Sciatic nerve (tissue), 2 donors: ENCODE results near the gene MAGOH. TPM values are rescaled to one million over a fixed set of nuclear protein-coding genes. Genes with fewer than 3 reads are reported as not detected.
A peak's percentile ranks its signal among the peaks of the same experiment; 100 is the strongest.

Source experiments
- ATAC-seq: fragments of 200-7000 bp; cut with Tn5 transposase; one replicate; pipeline ENCODE4 v1.9.1; 2020; ENCODE audit warnings: mild to moderate bottlenecking, moderate library complexity
- DNase-seq: peaks from one replicate; pipeline ENCODE4 v3.0.0-alpha.2; 2020; ENCODE audit warnings: low spot score
- intact Hi-C: fragments of 100-400 bp; cut with DNase I; formaldehyde crosslinking; loops from one replicate; pipeline ENCODE4 v1.14.2; 2022
- total RNA-seq: library from RNA; stranded (reverse); fragmentation: NEBNext Ultra II Directional; extraction: Animal tissue kit (Norgen Biotek cat#: 25700); gene quantifications from one replicate; pipeline ENCODE4 v1.2.1, GENCODE V29; 2021
- donor health status: DM: no; HTN: no; CAD: no.
- donor health status: DM: no; HTN: no; CAD: no.

The MAGOH gene
- total RNA-seq, 1 donor from 2014 or later, result 31.7 TPM

- DNase-seq, result no peak
- peak; percentile 16 for ATAC-seq
- intact Hi-C loops, result no loop called here
Observed at GRCh38 chr1:53272349-53272748, 34.0 kb upstream of the MAGOH start.

- DNase-seq, result no peak
- intact Hi-C loops, result no loop called here
- no peak for ATAC-seq
Observed at GRCh38 chr1:53271446-53272090, 33.2 kb upstream of the MAGOH start.

- DNase-seq (no peak), ATAC-seq (no peak)
- intact Hi-C loops, result no loop called here
Observed at GRCh38 chr1:53270873-53271272, 32.6 kb upstream of the MAGOH start.

DNA sequence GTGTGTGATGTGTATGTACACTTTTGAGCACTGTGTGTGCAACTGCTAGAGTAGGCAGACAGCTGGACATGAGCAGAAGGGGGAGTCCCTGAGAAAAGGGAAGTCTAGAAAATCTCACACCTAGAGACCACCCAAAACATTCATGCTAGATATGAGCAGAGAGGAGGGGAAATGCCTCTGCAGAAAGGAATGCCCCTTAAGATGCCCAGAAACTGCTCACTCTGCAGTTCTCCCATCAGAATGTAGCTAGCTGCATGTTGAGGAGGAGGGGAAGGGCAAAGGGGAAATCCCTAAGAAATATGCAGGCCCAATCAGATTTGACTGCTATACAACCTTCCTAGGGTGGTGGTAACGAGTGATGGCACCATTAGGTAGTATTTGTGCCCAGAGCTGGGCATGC lies 31.8 kb upstream of the MAGOH start:
- DNase-seq (no peak), ATAC-seq (no peak)
- intact Hi-C loops, result no loop called here

GRCh38 chr1:53267761-53268160 lies 29.4 kb upstream of the MAGOH start:
- no peak for ATAC-seq
- intact Hi-C loops, result no loop called here

DNA sequence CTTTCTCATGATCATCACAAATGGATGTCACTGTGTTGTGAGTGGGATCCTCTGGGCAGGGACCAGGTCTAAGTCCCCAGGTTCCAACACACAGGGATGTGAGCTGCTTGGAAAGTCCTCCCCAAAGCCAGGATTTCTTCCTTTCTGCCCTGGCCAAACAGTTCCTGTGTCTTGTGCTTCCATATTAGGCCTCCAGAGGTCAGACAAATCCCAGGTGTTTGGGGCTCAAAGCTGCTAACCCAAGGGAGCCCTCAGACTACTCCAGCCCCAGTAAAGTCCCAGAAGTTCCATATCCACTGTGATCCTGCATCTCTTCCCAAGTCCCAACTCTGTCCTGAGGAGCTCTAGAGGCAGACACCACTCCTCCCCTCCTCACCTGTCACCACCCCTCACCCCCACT lies 27.7 kb upstream of the MAGOH start:
- DNase-seq (no peak), ATAC-seq (no peak)
- intact Hi-C loops, result no loop called here

More at GRCh38 chr1:53267761-53268160, 29.4 kb upstream of the MAGOH start:
- DNase-seq, result no peak

- ATAC-seq (no peak), DNase-seq (no peak)
- intact Hi-C loops, result no loop called here
Observed at GRCh38 chr1:53265581-53265980, 27.3 kb upstream of the MAGOH start.

- no peak for ATAC-seq
- no peak for DNase-seq
- intact Hi-C loops, result no loop called here
Observed at GRCh38 chr1:53264048-53264447, 25.7 kb upstream of the MAGOH start.

DNA sequence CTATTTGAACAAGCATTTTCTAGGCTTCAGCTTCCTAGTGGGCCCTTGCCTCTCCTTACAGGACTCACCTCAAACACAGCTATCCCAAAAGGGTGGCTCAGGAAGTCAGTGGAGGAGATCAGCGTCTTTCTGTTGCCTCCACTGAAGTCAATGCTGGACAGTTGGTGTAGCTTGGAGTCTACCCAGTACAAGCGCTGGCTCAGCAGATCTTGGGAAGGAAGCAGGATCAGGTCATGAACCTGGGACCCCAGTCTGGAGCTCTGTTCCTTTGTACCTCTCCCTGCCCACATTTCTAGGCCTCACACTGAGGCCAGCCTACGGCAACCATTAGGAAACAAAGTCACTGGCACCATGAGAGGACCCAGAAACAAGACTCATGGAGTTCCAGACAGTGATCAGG lies 23.7 kb upstream of the MAGOH start:
- no peak for ATAC-seq
- intact Hi-C loops, result no loop called here

DNA sequence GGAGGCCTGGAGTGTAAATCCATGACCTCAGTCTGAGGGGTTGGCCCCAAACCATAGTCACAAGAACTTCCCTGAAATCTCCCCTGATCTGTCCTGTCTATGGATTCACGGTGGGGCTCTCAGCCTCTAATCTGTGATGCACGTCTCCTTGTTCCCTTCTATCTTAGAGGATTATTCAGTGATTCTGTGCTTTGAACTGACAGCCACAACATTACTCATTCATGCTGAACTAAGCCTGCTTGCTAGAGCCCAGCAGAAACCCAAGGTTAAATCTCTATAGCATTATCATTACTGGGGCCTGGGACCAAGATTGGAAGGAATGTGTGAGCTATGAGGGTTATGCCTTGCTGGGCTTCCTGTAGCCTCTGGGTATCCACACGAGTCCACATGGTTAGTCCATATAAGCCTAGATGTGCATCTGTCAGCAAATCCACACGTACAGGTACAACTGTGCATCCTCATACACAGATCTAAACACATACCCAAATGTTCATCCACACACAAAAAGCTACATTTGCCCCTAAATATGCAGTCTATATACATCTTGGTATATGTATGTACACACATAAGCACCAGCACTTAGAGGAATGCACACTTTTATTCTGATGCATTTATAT lies 22.4 kb upstream of the MAGOH start:
- intact Hi-C loops, result no loop called here

More for the DNA sequence above, 23.7 kb upstream of the MAGOH start:
- DNase-seq, result no peak

DNA sequence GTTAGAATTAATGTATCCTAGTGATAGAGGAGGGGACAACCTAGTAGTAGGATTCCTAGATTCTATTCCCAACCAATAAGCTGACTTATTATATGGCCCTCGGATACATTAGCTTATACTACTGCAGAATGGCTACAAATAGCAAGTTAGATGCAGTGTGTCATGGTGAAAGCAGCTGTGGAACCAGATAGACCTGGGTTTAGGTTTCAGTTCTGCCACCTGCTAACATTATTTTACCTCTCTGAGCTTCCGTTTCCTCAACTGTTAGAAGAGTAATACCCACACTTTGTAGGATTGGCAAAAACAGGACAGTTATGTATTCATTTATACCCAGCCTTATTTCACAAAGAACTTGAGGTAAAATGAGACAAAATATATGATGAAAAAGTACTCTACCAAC lies 21.6 kb upstream of the MAGOH start:
- DNase-seq (no peak), ATAC-seq (no peak)
- intact Hi-C loops, result no loop called here

More for the DNA sequence above, 22.4 kb upstream of the MAGOH start:
- DNase-seq (no peak), ATAC-seq (no peak)

DNA sequence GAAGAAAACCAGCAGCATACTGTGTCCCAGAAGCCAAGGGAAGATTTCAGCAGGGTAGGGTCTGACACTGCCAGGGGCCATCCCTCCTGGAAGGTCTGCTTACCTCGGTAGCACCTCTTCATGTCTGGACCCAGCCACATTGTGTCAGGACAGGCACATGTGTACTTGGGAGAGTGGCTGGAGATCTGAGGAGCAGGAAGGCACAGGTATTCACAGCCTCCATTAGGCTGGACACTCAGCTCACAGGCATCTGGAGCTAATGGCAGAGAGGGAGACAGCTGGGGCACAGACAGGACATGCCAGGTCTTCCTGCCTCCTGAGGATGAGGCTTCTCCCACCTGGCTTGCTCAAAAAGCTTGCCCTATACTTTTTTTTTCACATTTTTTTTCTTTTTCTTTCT lies 19.9 kb upstream of the MAGOH start:
- DNase-seq (no peak), ATAC-seq (no peak)
- intact Hi-C loops, result no loop called here

GRCh38 chr1:53257454-53258081 lies 19.2 kb upstream of the MAGOH start:
- intact Hi-C loops, result no loop called here
- DNase-seq (no peak), ATAC-seq (no peak)

- intact Hi-C loops, result no loop called here
- DNase-seq (no peak), ATAC-seq (no peak)
Observed at GRCh38 chr1:53256511-53257453, 18.5 kb upstream of the MAGOH start.

DNA sequence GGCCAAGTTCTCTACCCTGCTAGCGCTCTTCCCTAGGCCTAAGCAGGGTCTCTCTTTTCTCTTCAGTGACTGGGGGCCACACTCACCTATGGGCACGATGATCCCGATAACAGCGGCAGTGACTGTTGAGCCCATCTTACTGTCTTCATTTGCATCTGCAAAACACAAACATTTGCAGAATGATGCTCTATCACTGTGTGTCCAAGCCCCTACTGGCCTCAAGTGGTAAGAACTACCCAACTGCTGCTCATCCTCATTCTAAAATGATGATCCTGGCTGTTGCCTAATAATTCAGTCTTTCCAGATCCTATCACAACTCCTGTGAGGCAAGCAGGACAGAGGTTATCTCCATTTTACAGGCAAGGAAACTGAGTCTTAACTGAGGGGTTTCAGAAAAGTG lies 16.7 kb upstream of the MAGOH start:
- intact Hi-C loops, result no loop called here
- no peak for DNase-seq
- ATAC-seq, result no peak

DNA sequence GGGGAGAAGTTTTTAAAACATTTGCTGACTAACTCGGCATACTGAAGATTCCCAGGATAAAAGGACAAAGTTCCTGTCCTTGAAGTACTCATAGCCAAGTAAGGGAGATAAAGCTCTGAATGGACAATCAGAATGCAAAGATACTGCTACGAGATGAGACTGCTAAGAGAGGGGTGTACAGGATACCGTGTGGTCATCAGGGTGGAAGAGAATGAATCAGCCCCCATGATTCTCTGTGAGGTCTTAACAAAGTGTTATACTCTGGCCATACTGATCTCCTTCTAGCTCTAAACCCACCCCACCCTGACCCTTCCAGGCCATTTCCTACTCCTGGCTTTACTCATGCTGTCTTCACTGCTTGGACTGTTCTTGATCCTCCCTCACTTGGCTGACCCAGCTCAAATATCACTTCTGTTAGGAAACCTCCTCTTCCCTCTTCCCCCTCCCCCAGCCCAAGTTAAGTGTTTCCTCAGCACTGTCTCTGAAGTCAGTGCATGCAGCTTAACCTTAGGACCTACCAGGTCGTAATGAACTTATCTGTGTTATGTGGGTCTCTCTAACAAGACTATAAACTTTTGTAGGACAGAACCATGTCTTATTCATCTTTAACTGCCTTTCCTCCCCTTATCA lies 15.8 kb upstream of the MAGOH start:
- intact Hi-C loops, result no loop called here
- no peak for ATAC-seq

DNA sequence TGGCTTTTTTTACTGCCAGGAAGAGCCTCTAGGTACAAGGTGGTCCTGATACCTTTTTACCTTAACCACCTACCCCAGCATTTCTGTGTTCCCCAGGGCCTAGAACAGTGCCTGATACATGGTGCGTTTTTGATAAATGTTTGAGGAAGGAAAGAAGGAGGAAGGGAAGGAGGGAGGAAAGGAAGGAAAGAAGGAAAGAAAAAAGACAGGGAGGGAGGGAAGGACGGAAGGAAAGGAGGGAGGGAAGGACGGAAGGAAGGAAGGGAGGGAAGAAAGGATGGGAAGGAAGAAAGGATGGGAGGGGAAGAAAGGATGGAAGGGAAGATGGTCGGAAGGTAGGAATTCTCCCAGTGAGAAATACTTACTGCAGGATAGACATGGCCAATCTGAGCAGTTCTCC lies 12.0 kb upstream of the MAGOH start:
- no peak for ATAC-seq
- intact Hi-C loops, result no loop called here
- no peak for DNase-seq

More for the DNA sequence above, 15.8 kb upstream of the MAGOH start:
- DNase-seq, result no peak

DNA sequence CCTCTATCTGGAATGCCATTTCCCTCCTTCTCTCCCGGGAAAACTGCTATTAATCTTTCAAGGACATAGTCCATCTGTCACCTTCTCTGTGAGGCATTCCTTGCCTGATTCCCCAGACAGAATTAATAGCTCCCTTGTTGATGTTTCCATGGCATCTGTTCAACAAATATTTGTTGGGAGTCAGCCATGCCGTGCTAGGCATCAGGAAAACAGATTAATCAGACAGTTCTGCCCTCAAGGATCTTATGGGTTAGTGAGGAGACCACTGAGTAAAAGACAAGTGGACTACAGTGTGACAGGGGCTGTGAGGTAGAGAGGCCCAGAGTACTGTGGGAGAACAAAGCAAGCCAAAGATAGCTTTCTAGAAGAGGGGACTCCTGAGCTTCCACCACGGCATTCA lies 11.4 kb upstream of the MAGOH start:
- intact Hi-C loops, result no loop called here
- DNase-seq (no peak), ATAC-seq (no peak)
